MCF 10A (cell line): ENCODE measurements around the gene MAGI1. TPM values are rescaled to one million over a fixed set of nuclear protein-coding genes. Genes with fewer than 3 reads are reported as not detected.
A peak's percentile ranks its signal among the peaks of the same experiment; 100 is the strongest.

ENCODE experiments used
- BruUV-seq: library from RNA; stranded (reverse); fragments of 400-500 nt; replicated peaks from 2 replicates; lab custom pipeline; 2021; lab: Mats Ljungman, UMichigan
- CTCF ChIA-PET: fragments of 300-600 bp; sonication (Branson Sonifier 250); formaldehyde crosslinking; extraction: SDS; loops from one replicate; lab custom pipeline; 2021; ENCODE audit warnings: antibody characterized with exemption, inconsistent platforms; lab: Yijun Ruan, JAX
- POLR2A ChIA-PET: fragments of 300-600, 350-650 bp; sonication (Branson Sonifier 250); formaldehyde crosslinking; extraction: SDS; loops from one replicate; lab custom pipeline; 2020; ENCODE audit warnings: antibody characterized with exemption, inconsistent platforms; lab: Yijun Ruan, JAX
- DNase-seq: peaks from one replicate; pipeline ENCODE4 v3.0.0-alpha.2; 2018; ENCODE audit not compliant: unreplicated experiment
- H3K27ac Mint-ChIP-seq: one replicate; pipeline ENCODE4 v1.8.0; 2022; ENCODE audit warnings: mild to moderate bottlenecking, low read depth, mixed read lengths; ENCODE audit not compliant: unreplicated experiment
- H3K27me3 Mint-ChIP-seq: one replicate; pipeline ENCODE4 v1.8.0; 2022; ENCODE audit warnings: mixed read lengths; ENCODE audit not compliant: insufficient read depth, unreplicated experiment
- H3K36me3 Mint-ChIP-seq: one replicate; pipeline ENCODE4 v1.8.0; 2022; ENCODE audit warnings: mild to moderate bottlenecking, moderate library complexity, mixed read lengths; ENCODE audit not compliant: insufficient read depth, unreplicated experiment
- H3K4me1 Mint-ChIP-seq: one replicate; pipeline ENCODE4 v1.8.0; 2022; ENCODE audit warnings: mixed read lengths; ENCODE audit not compliant: insufficient read depth, unreplicated experiment
- H3K4me3 Mint-ChIP-seq: one replicate; pipeline ENCODE4 v1.8.0; 2022; ENCODE audit warnings: mild to moderate bottlenecking, moderate library complexity, mixed read lengths; ENCODE audit not compliant: unreplicated experiment
- H3K9me3 Mint-ChIP-seq: one replicate; pipeline ENCODE4 v1.8.0; 2022; ENCODE audit warnings: mixed read lengths; ENCODE audit not compliant: unreplicated experiment
- CTCF ChIP-seq: fragments of 200-600 bp; IDR thresholded peaks from one replicate; pipeline ENCODE4 v1.8.0; 2022; ENCODE audit warnings: antibody characterized with exemption, mild to moderate bottlenecking; ENCODE audit not compliant: unreplicated experiment
- intact Hi-C: fragments of 100-400 bp; cut with micrococcal nuclease; formaldehyde crosslinking; loops from 2 replicates; pipeline ENCODE4 v1.14.1; 2022
- total RNA-seq: library from RNA; stranded (reverse); gene quantifications from 2 replicates; pipeline ENCODE4 v1.2.3, GENCODE V29; 2022

The MAGI1 gene
- total RNA-seq, 1 experiment from 2014 or later: 6.2 TPM

GRCh38 chr3:65914032-65914739 is 124.5 kb downstream of the MAGI1 start:
- no peak overlapping the region for H3K4me3 Mint-ChIP-seq
- no peaks in the 10 kb centered on the region for H3K36me3 Mint-ChIP-seq
- DNase-seq: no peak
- intact Hi-C loops: loop anchor here (1.0 to 5.0 kb wide), 3 partner anchors 123 to 224 kb away; partner anchors contain the start of gene MAGI1
- POLR2A ChIA-PET: no interaction called here
- no peaks in the 10 kb centered on the region for H3K9me3 Mint-ChIP-seq
- BruUV-seq: no TSS peak
- TF ChIP-seq CTCF: no peak
- no peaks in the 10 kb centered on the region for H3K4me1 Mint-ChIP-seq
- no peak overlapping the region for H3K27ac Mint-ChIP-seq
- CTCF ChIA-PET: interaction anchor here (0.6 to 1.7 kb wide), 9 partner anchors 16 to 180 kb away, joined by 3 to 5 read pairs (median 3); no protein-coding TSS in a partner anchor
- no peaks in the 10 kb centered on the region for H3K27me3 Mint-ChIP-seq

- H3K4me3 Mint-ChIP-seq: no peak overlapping the region
- H3K27me3 Mint-ChIP-seq: no peaks in the 10 kb centered on the region
- ChIA-PET POLR2A (no interaction called here), CTCF (no interaction called here)
- no peaks in the 10 kb centered on the region for H3K4me1 Mint-ChIP-seq
- TF ChIP-seq CTCF: no peak
- DNase-seq: no peak
- intact Hi-C loops: loop anchor here (5.0 kb wide), 1 partner anchor 125 kb away; the partner anchor contains the start of gene MAGI1
- BruUV-seq: no TSS peak
- peak overlapping the region; percentile 31 for H3K27ac Mint-ChIP-seq
- H3K36me3 Mint-ChIP-seq: peaks cover 5% of the 10 kb centered on the region
- H3K9me3 Mint-ChIP-seq: no peaks in the 10 kb centered on the region
Observed at GRCh38 chr3:65912647-65913046, 126.1 kb downstream of the MAGI1 start.

GRCh38 chr3:65908588-65908987 is 130.1 kb downstream of the MAGI1 start:
- Mint-ChIP-seq H3K27me3 (no peaks in the 10 kb centered on the region), H3K4me1 (no peaks in the 10 kb centered on the region), H3K4me3 (no peak overlapping the region), H3K9me3 (no peaks in the 10 kb centered on the region), H3K27ac (no peak overlapping the region), H3K36me3 (peaks cover 5% of the 10 kb centered on the region)
- TF ChIP-seq CTCF: no peak
- CTCF ChIA-PET: no interaction called here
- BruUV-seq: no TSS peak
- intact Hi-C loops: no loop called here
- POLR2A ChIA-PET: no interaction called here
- no peak for DNase-seq

- intact Hi-C loops: no loop called here
- Mint-ChIP-seq H3K9me3 (no peaks in the 10 kb centered on the region), H3K36me3 (peaks cover 5% of the 10 kb centered on the region), H3K27ac (no peak overlapping the region), H3K4me1 (peaks cover 4% of the 10 kb centered on the region), H3K27me3 (no peaks in the 10 kb centered on the region), H3K4me3 (no peak overlapping the region)
- CTCF ChIA-PET: interaction anchor here (0.6 to 0.9 kb wide), 3 partner anchors 10 to 495 kb away, joined by 3 to 8 read pairs (median 3); no protein-coding TSS in a partner anchor
- POLR2A ChIA-PET: no interaction called here
- no peak for TF ChIP-seq CTCF
- no peak for DNase-seq
- no TSS peak for BruUV-seq
Observed at GRCh38 chr3:65907232-65908130, 131.2 kb downstream of the MAGI1 start.
